ENCODE results near the gene PALLD. TPM values are rescaled to one million over a fixed set of nuclear protein-coding genes. Genes with fewer than 3 reads are reported as not detected.

PALLD gene
- polyA plus RNA-seq, 3 donors, result 6.1 to 11.8 (median 9.9) TPM

GRCh38 chr4:168852933-168853713 is 356.3 kb downstream of the PALLD start:
- Histone ChIP-seq H3K36me3 (replicated peaks in 1 of 2; ENCODE audit: control insufficient read depth in 1 of 2, insufficient read depth in 2 of 2, low read length in 2 of 2) (no peaks in the 10 kb centered on the region), H3K9ac (ENCODE audit: insufficient read depth, low read length, poor library complexity, severe bottlenecking) (no peak overlapping the region), H4K20me1 (ENCODE audit: insufficient read depth, low read length) (no peaks in the 10 kb centered on the region), H3K27ac (ENCODE audit: low read depth in 1 of 2, low read length in 2 of 2) (no peak overlapping the region), H3K79me2 (ENCODE audit: insufficient read depth, low read length) (no peaks in the 10 kb centered on the region), H3K4me1 (ENCODE audit: control insufficient read depth in 1 of 2, insufficient read depth in 2 of 2, low read length in 2 of 2) (peaks cover 28 to 38% of the 10 kb centered on the region in 2 donors), H3K4me2 (replicated peaks; ENCODE audit: extremely low read depth, low read length, poor library complexity, severe bottlenecking) (no peak overlapping the region), H3K4me3 (replicated peaks in 1 of 3; ENCODE audit: low read depth in 2 of 3, low read length in 3 of 3) (no peak overlapping the region), H2AFZ (ENCODE audit: insufficient read depth, low read depth, low read length, poor library complexity, severe bottlenecking) (no peak overlapping the region), H3K27me3 (ENCODE audit: control insufficient read depth in 2 of 2, insufficient read depth in 2 of 2, low read length in 2 of 2) (no peaks in the 10 kb centered on the region), H3K9me3 (replicated peaks in 1 of 2; ENCODE audit: control insufficient read depth in 1 of 2, insufficient read depth in 1 of 2, low read length in 2 of 2) (no peaks in the 10 kb centered on the region)
- WGBS (ENCODE audit: insufficient coverage), result 20% methylated on average over 5 of the region's 6 CpGs
- Mint-ChIP-seq H3K4me1 (peaks cover 45% of the 10 kb centered on the region), H3K27me3 (ENCODE audit: low read depth in 3 of 3) (peaks cover 0 to 5% (median 0%) of the 10 kb centered on the region in 3 donors), H3K27ac (peak overlapping the region in 2 of 7 donors; percentile 25 to 58), H3K4me3 (peak overlapping the region in 1 of 2 donors; percentile 59), H3K9me3 (no peaks in the 10 kb centered on the region), H3K36me3 (no peaks in the 10 kb centered on the region)
- DNase-seq, result no peak
- TF ChIP-seq CTCF (IDR thresholded peaks at IDR 0.05), result no peak
- intact Hi-C loops (cut with micrococcal nuclease), result no loop called here

GRCh38 chr4:168853770-168854169 is 356.9 kb downstream of the PALLD start:
- H3K36me3 ChIP-seq (replicated peaks in 1 of 2; ENCODE audit: control insufficient read depth in 1 of 2, insufficient read depth in 2 of 2, low read length in 2 of 2), result no peaks in the 10 kb centered on the region
- peak overlapping the region in 2 of 7 donors; percentile 25 to 58 for H3K27ac Mint-ChIP-seq

More at GRCh38 chr4:168853770-168854169, 356.9 kb downstream of the PALLD start:
- Mint-ChIP-seq H3K9me3 (no peaks in the 10 kb centered on the region), H3K27me3 (ENCODE audit: low read depth in 3 of 3) (peaks cover 0 to 5% (median 0%) of the 10 kb centered on the region in 3 donors), H3K4me1 (peaks cover 38% of the 10 kb centered on the region), H3K4me3 (peak overlapping the region in 1 of 2 donors; percentile 59), H3K36me3 (no peaks in the 10 kb centered on the region)
- H3K27ac ChIP-seq (ENCODE audit: low read depth in 1 of 2, low read length in 2 of 2), result no peak overlapping the region
- H3K4me2 ChIP-seq (replicated peaks; ENCODE audit: extremely low read depth, low read length, poor library complexity, severe bottlenecking), result no peak overlapping the region
- no peak overlapping the region for H3K9ac ChIP-seq (ENCODE audit: insufficient read depth, low read length, poor library complexity, severe bottlenecking)
- no peak overlapping the region for H3K4me3 ChIP-seq (replicated peaks in 1 of 3; ENCODE audit: low read depth in 2 of 3, low read length in 3 of 3)
- H3K9me3 ChIP-seq (replicated peaks in 1 of 2; ENCODE audit: control insufficient read depth in 1 of 2, insufficient read depth in 1 of 2, low read length in 2 of 2), result no peaks in the 10 kb centered on the region
- H3K4me1 ChIP-seq (ENCODE audit: control insufficient read depth in 1 of 2, insufficient read depth in 2 of 2, low read length in 2 of 2), result peaks cover 23 to 32% of the 10 kb centered on the region in 2 donors
- H2AFZ ChIP-seq (ENCODE audit: insufficient read depth, low read depth, low read length, poor library complexity, severe bottlenecking), result no peak overlapping the region
- intact Hi-C loops (cut with micrococcal nuclease), result no loop called here
- no peaks in the 10 kb centered on the region for H4K20me1 ChIP-seq (ENCODE audit: insufficient read depth, low read length)
- H3K27me3 ChIP-seq (ENCODE audit: control insufficient read depth in 2 of 2, insufficient read depth in 2 of 2, low read length in 2 of 2), result no peaks in the 10 kb centered on the region
- H3K79me2 ChIP-seq (ENCODE audit: insufficient read depth, low read length), result no peaks in the 10 kb centered on the region
- DNase-seq, result peak; percentile 10 to 39 (median 32)
- no peak for TF ChIP-seq CTCF (IDR thresholded peaks at IDR 0.05)
- WGBS (ENCODE audit: insufficient coverage), result 13% methylated on average over 1 of the region's 4 CpGs

Measured in CD14-positive monocyte (primary cell).